ENCODE data around the gene ENOSF1. TPM values are rescaled to one million over a fixed set of nuclear protein-coding genes. Genes with fewer than 3 reads are reported as not detected.

ENOSF1 gene
- total and polyA plus RNA-seq, 10 of the 15 experiments (the other 5 are each of a cell fraction or from before 2014, with no cell fraction given) = 12.5 to 43.3 (median 29.5) TPM

DNA sequence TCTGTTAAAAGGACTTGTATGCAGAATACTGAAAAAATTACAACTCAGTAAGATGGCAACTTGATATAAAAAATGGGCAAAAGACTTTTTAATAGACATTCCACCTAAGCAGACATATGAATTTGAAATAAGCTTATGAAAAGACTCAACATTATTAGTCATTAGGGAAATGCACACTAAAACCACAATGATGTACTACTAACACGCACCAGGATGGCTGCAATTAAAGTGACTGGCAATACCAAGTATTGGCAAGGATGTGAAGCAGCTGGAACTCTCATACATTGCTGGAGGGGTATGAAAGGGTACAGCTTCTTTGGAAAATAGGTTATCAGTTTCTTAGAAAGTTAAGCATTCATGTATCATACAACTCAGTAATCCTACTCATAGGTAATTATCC lies 3.2 kb upstream of the ENOSF1 start (continued):
- TF ChIP-seq, protein P1, sequence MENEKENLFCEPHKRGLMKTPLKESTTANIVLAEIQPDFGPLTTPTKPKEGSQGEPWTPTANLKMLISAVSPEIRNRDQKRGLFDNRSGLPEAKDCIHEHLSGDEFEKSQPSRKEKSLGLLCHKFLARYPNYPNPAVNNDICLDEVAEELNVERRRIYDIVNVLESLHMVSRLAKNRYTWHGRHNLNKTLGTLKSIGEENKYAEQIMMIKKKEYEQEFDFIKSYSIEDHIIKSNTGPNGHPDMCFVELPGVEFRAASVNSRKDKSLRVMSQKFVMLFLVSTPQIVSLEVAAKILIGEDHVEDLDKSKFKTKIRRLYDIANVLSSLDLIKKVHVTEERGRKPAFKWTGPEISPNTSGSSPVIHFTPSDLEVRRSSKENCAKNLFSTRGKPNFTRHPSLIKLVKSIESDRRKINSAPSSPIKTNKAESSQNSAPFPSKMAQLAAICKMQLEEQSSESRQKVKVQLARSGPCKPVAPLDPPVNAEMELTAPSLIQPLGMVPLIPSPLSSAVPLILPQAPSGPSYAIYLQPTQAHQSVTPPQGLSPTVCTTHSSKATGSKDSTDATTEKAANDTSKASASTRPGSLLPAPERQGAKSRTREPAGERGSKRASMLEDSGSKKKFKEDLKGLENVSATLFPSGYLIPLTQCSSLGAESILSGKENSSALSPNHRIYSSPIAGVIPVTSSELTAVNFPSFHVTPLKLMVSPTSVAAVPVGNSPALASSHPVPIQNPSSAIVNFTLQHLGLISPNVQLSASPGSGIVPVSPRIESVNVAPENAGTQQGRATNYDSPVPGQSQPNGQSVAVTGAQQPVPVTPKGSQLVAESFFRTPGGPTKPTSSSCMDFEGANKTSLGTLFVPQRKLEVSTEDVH (IDR thresholded peaks at IDR 0.05; ENCODE audit: low read depth, partially characterized antibody) = no peak
- TF ChIP-seq ESRRA (IDR thresholded peaks at IDR 0.05; ENCODE audit: low read length) (no peak), ZNF217 (IDR thresholded peaks at IDR 0.05) (no peak), MEF2B (IDR thresholded peaks at IDR 0.05; ENCODE audit: partially characterized antibody, poor library complexity, severe bottlenecking) (no peak)
- TF ChIP-seq, protein P2, sequence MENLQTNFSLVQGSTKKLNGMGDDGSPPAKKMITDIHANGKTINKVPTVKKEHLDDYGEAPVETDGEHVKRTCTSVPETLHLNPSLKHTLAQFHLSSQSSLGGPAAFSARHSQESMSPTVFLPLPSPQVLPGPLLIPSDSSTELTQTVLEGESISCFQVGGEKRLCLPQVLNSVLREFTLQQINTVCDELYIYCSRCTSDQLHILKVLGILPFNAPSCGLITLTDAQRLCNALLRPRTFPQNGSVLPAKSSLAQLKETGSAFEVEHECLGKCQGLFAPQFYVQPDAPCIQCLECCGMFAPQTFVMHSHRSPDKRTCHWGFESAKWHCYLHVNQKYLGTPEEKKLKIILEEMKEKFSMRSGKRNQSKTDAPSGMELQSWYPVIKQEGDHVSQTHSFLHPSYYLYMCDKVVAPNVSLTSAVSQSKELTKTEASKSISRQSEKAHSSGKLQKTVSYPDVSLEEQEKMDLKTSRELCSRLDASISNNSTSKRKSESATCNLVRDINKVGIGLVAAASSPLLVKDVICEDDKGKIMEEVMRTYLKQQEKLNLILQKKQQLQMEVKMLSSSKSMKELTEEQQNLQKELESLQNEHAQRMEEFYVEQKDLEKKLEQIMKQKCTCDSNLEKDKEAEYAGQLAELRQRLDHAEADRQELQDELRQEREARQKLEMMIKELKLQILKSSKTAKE (IDR thresholded peaks at IDR 0.05; ENCODE audit: low read depth, poor library complexity, severe bottlenecking) = no peak
- TF ChIP-seq, protein P3, sequence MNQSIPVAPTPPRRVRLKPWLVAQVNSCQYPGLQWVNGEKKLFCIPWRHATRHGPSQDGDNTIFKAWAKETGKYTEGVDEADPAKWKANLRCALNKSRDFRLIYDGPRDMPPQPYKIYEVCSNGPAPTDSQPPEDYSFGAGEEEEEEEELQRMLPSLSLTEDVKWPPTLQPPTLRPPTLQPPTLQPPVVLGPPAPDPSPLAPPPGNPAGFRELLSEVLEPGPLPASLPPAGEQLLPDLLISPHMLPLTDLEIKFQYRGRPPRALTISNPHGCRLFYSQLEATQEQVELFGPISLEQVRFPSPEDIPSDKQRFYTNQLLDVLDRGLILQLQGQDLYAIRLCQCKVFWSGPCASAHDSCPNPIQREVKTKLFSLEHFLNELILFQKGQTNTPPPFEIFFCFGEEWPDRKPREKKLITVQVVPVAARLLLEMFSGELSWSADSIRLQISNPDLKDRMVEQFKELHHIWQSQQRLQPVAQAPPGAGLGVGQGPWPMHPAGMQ (IDR thresholded peaks at IDR 0.05; ENCODE audit: borderline replicate concordance) = no peak
- TF ChIP-seq, protein P4, sequence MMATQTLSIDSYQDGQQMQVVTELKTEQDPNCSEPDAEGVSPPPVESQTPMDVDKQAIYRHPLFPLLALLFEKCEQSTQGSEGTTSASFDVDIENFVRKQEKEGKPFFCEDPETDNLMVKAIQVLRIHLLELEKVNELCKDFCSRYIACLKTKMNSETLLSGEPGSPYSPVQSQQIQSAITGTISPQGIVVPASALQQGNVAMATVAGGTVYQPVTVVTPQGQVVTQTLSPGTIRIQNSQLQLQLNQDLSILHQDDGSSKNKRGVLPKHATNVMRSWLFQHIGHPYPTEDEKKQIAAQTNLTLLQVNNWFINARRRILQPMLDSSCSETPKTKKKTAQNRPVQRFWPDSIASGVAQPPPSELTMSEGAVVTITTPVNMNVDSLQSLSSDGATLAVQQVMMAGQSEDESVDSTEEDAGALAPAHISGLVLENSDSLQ (IDR thresholded peaks at IDR 0.05) = no peak

Measured in GM12878 (cell line).